Stimulated activated CD8-positive, alpha-beta memory T cell treated with anti-CD3 and anti-CD28 coated beads, Interleukin-12 subunit alpha, Interleukin-12 subunit beta, amount 100 ng/mL, for 1 hour (primary cell): ENCODE data around the gene SNRPA1.
A peak's percentile ranks its signal among the peaks of the same experiment; 100 is the strongest.

Experiments used
- DNase-seq: peaks from one replicate; pipeline ENCODE4 v3.0.0-alpha.2; 2020; ENCODE audit warnings: low read depth

Gene SNRPA1

DNA sequence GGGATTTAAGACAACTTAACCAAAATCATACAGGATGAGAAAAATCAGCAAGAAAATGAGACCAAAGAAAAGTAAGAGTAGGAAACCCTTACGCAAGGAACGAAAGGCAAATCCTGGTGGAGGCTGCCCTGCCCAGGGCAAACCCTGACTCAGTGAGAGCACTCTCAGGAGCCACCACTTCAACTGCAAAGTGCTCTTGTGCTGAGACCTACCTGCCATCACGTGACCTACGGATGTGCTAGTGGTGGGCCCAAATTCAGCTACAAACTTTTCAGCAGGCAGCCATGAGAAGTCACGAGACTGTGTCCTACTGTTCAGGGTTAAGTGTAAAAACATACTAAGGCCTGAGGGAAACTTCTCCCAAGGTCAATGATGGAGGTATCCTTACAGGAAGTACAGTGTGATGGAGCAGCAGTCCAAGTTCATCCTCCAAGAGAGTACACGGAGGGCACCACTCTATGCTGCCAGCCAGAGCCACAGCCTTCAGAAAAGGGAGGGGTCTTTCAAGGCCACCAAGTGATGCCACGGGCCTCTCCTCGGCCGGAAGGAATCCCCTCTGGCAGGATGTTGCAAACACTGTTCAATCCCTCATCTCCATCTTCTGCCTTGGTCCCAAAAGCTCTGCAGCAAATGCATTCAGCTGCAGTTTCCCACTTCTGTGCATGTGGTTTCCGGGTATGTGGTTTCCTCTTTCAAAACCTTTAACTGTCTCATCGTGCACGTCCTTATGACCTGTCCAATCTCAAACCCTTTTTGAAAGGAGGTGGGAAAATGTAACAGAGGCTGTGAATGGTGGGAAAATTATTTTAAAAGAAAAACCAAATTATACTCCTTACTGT lies 52.7 kb downstream of the SNRPA1 start:
- DNase-seq: peak; percentile 27

DNA sequence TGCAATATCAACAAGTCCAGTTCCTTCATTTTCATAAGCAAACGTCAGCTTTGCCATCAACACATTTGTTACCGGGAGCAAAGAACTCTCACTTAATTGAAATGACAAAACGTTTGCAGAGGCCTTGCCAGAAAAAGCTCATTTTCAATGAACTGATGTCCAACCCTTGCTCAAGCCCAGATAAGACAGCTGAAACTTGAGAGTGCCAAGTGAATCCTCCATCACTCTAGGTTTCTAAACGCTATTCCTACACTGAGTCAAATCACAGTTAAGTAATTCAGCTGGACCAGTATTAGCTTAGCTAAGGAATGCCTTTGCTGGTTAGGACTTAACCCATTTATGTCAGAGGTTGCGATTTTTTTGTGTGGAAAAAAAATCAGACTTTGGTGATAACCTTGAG lies 54.7 kb downstream of the SNRPA1 start:
- DNase-seq: no peak

DNA sequence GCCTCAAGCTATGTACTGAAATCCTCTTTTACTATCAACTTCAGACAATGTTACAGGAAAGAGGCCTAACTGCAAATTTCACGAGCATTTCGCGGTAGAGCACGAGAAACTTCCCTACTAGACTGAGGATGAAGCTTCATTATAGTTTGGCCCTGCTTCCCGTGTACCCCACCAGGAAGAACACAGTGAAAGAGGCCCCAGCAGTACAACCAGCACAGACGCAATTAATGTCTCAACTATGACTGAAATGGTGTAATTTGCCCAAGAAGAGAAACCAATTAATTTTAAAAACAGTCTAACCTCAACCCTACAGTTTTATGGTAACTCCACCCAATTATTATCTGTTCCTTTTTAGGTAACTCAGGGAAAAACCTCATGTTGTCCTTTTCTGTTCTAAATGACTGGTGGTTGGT lies 55.3 kb downstream of the SNRPA1 start:
- no peak for DNase-seq

DNA sequence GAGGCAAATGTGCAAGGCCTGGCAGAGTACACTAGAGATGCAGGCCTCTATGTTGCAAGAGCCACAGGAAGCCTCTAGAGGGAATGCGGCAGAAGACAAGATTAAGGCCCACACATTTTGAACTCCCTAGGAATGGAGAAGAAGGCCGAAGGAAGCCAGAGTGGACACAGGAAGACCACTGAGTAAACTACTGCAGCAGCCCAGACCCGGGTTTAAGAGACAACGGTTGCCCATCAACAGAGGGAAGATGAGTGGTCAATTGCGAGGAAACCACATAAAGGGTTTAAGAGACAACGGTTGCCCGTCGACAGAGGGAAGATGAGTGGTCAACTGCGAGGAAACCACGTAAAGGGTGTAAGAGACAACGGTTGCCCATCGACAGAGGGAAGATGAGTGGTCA lies 57.8 kb downstream of the SNRPA1 start:
- DNase-seq: no peak

DNA sequence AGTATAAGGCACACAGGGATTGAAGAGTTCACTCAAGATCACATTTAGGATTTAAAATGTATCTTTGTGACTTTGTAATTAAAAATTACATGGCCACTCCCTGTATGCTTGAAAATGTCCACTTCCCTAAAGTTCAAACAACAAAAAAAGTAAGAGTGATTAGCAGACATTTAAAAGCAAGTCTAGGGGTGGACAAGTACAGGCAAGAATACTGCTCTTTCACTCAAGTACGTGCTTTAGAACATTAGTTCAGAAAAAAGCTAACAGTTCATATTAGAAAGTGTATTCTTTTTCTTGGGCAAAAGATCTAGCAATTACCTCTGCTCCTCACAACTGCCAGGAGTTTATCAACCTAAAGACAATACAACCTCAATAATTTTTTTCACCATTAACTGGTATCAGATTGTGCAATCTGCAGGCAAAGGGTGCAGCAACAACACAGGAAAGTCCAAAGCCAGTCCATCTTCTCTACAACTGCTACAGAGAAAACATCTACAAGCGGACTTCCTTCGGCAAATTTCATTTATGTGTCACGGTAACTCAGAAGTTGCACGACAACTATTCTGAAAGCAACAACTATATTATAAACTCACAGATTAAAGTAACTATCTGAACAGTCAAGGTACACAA lies 61.3 kb downstream of the SNRPA1 start:
- DNase-seq: no peak

DNA sequence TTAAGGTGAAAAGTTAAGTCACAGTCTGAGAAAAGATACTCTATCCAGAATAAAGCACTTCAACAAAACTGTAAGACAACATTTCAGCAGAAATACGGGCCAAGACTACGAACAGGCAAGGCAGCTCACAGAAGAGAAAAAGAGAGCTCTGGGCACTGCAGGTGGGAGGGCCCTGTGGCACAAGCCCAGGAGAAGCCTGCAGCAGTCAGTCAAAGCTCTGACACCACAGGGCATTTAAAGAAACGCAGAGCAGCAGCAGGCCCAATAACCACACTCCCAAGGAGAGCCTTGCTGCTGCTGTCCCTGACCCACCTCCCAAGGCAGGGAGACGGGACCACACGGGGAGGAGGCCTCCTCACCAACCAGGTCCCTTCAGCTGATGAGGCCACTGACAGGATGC lies 62.4 kb downstream of the SNRPA1 start:
- DNase-seq: no peak
